WERI-Rb-1 (cell line): ENCODE data around the gene P4HA1.

Source experiments
- DNase-seq: peaks from one replicate; pipeline ENCODE4 v3.0.0-alpha.2; 2020
- H3K27ac ChIP-seq: fragments of 250-450 bp; sonication (Bioruptor Pico); 2 replicates; pipeline ENCODE4 v1.5.1; 2020; ENCODE audit warnings: mild to moderate bottlenecking, moderate library complexity
- H3K27me3 ChIP-seq: fragments of 250-450 bp; sonication (Bioruptor Pico); 2 replicates; pipeline ENCODE4 v1.5.1; 2021; ENCODE audit warnings: mild to moderate bottlenecking, low read depth, moderate library complexity; ENCODE audit not compliant: insufficient read depth, severe bottlenecking
- H3K36me3 ChIP-seq: fragments of 250-450 bp; sonication (Bioruptor Pico); 2 replicates; pipeline ENCODE4 v1.5.1; 2020; ENCODE audit warnings: mild to moderate bottlenecking, moderate library complexity
- H3K4me3 ChIP-seq: 2 replicates; pipeline ENCODE4 v1.5.1; 2011; ENCODE audit warnings: low read depth, mild to moderate bottlenecking, control low read depth, low read length
- H3K9me3 ChIP-seq: fragments of 250-450 bp; sonication (Bioruptor Pico); 2 replicates; pipeline ENCODE4 v1.5.1; 2021; ENCODE audit warnings: mild to moderate bottlenecking, moderate library complexity; ENCODE audit not compliant: severe bottlenecking
- TF ChIP-seq, protein P1 (sequence below): IDR thresholded peaks from 2 replicates; pipeline ENCODE4 v1.5.1; 2011; ENCODE audit warnings: low read depth, mild to moderate bottlenecking, control low read depth, inconsistent platforms, low read length

The P4HA1 gene

DNA sequence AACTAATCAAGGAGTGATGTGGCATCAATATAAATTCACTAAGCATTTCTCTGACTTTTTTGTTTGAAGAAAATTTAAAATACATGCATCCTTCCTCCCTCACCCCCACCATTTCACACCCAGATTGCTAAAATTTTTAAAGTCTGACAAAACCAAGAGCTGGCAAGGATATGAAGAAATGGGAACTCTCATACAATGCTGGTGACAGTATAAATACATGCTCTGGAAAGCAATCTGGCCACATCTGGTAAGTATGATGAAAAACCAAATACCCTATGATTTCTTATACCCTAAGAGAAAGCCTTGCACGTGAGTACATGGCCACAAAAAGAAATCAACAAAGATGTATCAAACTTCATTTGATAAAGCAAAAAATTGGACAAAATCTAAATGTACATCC, 31.2 kb downstream of the P4HA1 start:
- TF ChIP-seq, protein P1, sequence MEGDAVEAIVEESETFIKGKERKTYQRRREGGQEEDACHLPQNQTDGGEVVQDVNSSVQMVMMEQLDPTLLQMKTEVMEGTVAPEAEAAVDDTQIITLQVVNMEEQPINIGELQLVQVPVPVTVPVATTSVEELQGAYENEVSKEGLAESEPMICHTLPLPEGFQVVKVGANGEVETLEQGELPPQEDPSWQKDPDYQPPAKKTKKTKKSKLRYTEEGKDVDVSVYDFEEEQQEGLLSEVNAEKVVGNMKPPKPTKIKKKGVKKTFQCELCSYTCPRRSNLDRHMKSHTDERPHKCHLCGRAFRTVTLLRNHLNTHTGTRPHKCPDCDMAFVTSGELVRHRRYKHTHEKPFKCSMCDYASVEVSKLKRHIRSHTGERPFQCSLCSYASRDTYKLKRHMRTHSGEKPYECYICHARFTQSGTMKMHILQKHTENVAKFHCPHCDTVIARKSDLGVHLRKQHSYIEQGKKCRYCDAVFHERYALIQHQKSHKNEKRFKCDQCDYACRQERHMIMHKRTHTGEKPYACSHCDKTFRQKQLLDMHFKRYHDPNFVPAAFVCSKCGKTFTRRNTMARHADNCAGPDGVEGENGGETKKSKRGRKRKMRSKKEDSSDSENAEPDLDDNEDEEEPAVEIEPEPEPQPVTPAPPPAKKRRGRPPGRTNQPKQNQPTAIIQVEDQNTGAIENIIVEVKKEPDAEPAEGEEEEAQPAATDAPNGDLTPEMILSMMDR: no peak
- Histone ChIP-seq H3K4me3 (no peak overlapping the region), H3K36me3 (peaks cover 4% of the 10 kb centered on the region; the same call in 1 of the 2 replicates), H3K9me3 (no peaks in the 10 kb centered on the region), H3K27ac (no peak overlapping the region), H3K27me3 (no peaks in the 10 kb centered on the region)
- DNase-seq: no peak

DNA sequence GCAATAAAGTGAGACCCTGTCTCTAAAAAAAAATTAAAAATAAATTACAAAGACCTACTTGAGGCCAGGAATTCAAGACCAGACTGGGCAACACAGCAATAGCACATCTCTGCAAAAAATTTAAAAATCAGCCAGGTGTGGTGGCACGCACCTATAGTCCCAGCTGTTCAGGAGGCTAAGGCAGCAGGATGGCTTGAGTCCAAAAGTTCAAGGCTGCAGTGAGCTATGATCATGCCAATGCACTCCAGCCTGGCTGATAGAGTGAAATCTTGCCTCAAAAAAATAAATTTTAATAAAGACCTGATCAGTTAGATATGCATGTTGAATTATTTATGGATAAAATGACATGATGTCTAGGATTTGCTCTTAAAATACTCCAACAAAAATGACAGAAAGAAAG, 34.9 kb downstream of the P4HA1 start:
- H3K36me3 ChIP-seq: no peaks in the 10 kb centered on the region
- H3K9me3 ChIP-seq: no peaks in the 10 kb centered on the region
- no peak overlapping the region for H3K4me3 ChIP-seq
- no peak overlapping the region for H3K27ac ChIP-seq
- TF ChIP-seq, protein P1: no peak
- H3K27me3 ChIP-seq: no peaks in the 10 kb centered on the region
- no peak for DNase-seq

DNA sequence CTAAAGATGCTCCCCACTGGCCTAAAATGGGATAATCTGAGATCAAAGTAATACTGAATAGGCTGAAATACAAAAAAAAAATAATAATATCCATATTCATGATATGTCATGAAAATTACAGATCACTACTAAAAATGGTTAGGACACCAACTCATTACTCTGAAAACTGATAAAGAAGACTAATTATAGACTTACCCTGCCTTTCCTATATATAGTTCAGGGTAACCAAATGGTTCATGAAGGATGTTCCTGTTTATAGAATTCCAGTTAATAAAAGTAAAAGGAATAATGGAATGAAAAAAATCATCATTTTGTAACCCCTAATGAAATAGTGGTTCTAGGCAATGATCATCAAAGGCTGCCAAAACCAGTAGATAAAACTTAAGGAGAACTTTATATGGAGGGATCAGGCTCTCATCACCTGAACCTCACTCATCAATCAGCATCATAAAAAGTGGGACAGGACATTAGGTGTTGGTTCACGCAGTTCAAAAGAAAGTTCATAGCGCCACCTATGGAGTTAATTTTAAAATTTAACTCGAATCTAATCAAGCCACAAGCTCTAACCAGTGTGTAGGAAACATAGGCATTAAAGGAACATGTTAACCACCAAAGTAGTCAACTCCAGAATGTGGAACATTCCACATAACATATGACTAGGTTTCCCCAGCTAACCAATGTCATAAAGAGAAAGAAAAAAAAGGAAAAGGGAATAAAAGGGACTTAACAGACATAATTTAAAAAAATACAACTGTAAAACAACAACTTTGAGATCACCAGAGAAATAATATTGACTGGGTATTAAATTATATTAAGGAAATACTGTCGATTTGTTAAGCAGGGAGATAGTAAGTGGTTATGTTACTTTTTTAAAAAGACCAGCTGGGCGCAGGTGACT, 35.7 kb downstream of the P4HA1 start:
- no peak for DNase-seq
- H3K27me3 ChIP-seq: no peaks in the 10 kb centered on the region
- TF ChIP-seq, protein P1: peak; percentile 40; the same call in 1 of the 2 replicates
- H3K9me3 ChIP-seq: no peaks in the 10 kb centered on the region
- H3K27ac ChIP-seq: no peak overlapping the region
- H3K4me3 ChIP-seq: no peak overlapping the region
- no peaks in the 10 kb centered on the region for H3K36me3 ChIP-seq

DNA sequence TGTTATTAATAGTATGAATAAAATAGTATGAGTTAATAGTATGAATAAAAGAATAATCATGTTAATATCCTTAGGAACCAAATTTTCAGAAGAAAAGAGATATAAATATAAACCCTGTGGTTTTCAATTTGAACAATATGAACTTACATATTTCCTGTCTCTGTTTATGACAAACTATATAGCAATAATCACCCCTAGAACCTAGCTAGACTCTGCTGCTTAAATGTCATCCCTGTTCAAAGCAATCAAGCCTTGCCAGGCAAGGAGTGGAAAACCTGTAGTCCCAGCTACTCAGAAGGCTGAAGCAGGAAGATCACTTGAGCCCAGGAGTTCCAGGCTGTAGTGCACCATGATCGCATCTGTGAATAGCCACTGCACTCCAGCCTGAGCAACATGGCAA, 36.5 kb downstream of the P4HA1 start:
- Histone ChIP-seq H3K27me3 (no peaks in the 10 kb centered on the region), H3K36me3 (peaks cover 6% of the 10 kb centered on the region), H3K4me3 (no peak overlapping the region), H3K27ac (no peak overlapping the region), H3K9me3 (no peaks in the 10 kb centered on the region)
- DNase-seq: no peak
- TF ChIP-seq, protein P1: no peak

DNA sequence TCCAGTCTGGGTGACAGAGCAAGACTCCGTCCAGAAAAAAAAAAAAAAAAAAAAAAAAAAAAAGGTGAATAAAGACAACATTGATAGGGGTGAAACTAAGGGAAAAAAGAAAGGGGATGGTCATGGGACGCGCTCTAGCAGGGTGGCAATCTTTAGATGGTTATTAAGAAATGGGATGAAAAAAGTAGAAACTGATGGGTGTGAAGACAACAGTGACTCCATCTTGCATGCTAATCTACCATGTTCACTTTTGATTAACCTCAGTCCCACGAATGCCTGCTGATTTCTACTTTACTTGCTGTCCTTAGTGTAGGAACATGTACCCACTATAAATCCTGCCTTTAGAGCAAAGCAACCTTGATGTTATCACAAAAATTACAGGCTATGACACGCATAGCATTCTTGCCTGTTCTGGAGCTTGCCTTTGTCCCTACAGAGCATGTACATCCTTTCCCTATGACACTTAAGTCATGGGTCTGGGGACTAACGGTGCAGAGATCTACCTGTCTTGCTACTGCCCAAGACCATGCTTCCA, 38.5 kb downstream of the P4HA1 start:
- Histone ChIP-seq H3K27me3 (no peaks in the 10 kb centered on the region), H3K4me3 (no peak overlapping the region), H3K27ac (no peak overlapping the region), H3K36me3 (peaks cover 9% of the 10 kb centered on the region), H3K9me3 (no peaks in the 10 kb centered on the region)
- TF ChIP-seq, protein P1: no peak
- no peak for DNase-seq
